ENCODE data around the gene USP33. TPM values are rescaled to one million over a fixed set of nuclear protein-coding genes. Genes with fewer than 3 reads are reported as not detected.
"Not testable (repeated sequence)": the region's sequence is repeated elsewhere in the genome, so short reads cannot be mapped to it uniquely, and the experiment has no call there.

Gene USP33
- total RNA-seq, 1 experiment from 2014 or later = 103 TPM

DNA sequence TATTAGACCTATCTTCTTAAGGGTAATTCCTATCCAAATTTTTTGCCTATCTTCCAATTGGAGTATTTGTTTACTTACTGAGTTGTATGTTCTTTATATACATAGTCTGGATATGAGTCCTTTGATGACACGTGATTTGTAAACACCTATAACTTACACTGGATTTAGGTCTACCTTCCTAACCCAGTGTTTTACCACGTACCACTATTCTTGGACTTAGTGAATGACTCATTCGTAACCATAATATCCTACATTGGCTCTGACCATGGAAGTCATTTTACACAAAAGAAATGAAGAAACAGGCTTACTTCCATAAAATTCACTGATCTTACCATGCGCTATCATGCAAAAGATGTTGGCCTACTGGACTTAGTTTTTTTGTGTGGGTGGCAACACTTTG, 53.3 kb downstream of the USP33 start:
- no peak overlapping the region for H3K4me3 ChIP-seq (ENCODE audit: low read depth, low read length, poor library complexity, severe bottlenecking)
- no TSS peak for BruUV-seq (replicated peaks)
- H3K36me3 ChIP-seq (ENCODE audit: insufficient read depth, low read length, poor library complexity, severe bottlenecking) = peaks cover 40% of the 10 kb centered on the region
- H3K27me3 ChIP-seq (replicated peaks; ENCODE audit: insufficient read depth, low read depth, low read length, poor library complexity) = no peaks in the 10 kb centered on the region
- ChIA-PET CTCF (no interaction called here), POLR2A (ENCODE audit: low non-redundant PET) (no interaction called here)
- no peaks in the 10 kb centered on the region for H3K9me3 ChIP-seq (ENCODE audit: low read depth, low read length, poor library complexity, severe bottlenecking)
- no peaks in the 10 kb centered on the region for H3K4me1 ChIP-seq (ENCODE audit: insufficient read depth, low read length, poor library complexity, severe bottlenecking)
- intact Hi-C loops (cut with micrococcal nuclease; ENCODE audit: unreplicated experiment) = no loop called here
- no peak for DNase-seq (ENCODE audit: low spot score)
- no peak overlapping the region for H3K27ac ChIP-seq (ENCODE audit: low read depth, low read length, poor library complexity, severe bottlenecking)
- TF ChIP-seq CTCF (conservative IDR thresholded peaks at IDR 0.05; ENCODE audit: low read depth, low read length) (no peak), EZH2 (IDR thresholded peaks at IDR 0.05; ENCODE audit: borderline replicate concordance, low read depth, low read length, poor library complexity, severe bottlenecking) (no peak)

GRCh38 chr1:77704736-77705135, 54.9 kb downstream of the USP33 start:
- TF ChIP-seq EZH2 (IDR thresholded peaks at IDR 0.05; ENCODE audit: borderline replicate concordance, low read depth, low read length, poor library complexity, severe bottlenecking) (no peak), CTCF (conservative IDR thresholded peaks at IDR 0.05; ENCODE audit: low read depth, low read length) (no peak)
- no peak overlapping the region for H3K27ac ChIP-seq (ENCODE audit: low read depth, low read length, poor library complexity, severe bottlenecking)
- H3K4me3 ChIP-seq (ENCODE audit: low read depth, low read length, poor library complexity, severe bottlenecking) = no peak overlapping the region
- ChIA-PET CTCF (no interaction called here), POLR2A (ENCODE audit: low non-redundant PET) (no interaction called here)
- H3K27me3 ChIP-seq (replicated peaks; ENCODE audit: insufficient read depth, low read depth, low read length, poor library complexity) = no peaks in the 10 kb centered on the region
- H3K9me3 ChIP-seq (ENCODE audit: low read depth, low read length, poor library complexity, severe bottlenecking) = no peaks in the 10 kb centered on the region
- BruUV-seq (replicated peaks) = no TSS peak
- intact Hi-C loops (cut with micrococcal nuclease; ENCODE audit: unreplicated experiment) = no loop called here
- peak; percentile 28 for DNase-seq (ENCODE audit: low spot score)
- H3K4me1 ChIP-seq (ENCODE audit: insufficient read depth, low read length, poor library complexity, severe bottlenecking) = no peaks in the 10 kb centered on the region
- peaks cover 25% of the 10 kb centered on the region for H3K36me3 ChIP-seq (ENCODE audit: insufficient read depth, low read length, poor library complexity, severe bottlenecking)

DNA sequence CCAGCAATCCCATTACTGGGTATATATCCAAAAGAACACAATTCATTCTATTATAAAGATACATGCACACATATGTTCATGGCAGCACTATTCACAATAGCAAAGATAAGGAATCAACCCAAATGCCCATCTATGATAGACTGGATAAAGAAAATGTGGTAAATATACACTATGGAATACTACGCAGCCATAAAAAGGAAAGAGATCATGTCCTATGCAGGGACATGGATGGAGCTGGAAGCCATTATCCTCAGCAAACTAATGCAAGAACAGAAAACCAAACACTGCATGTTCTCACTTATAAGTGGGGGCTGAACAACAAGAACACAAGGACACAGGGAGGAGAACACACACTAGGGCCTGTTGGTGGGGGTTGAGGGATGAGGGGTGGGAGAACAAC, 60.0 kb downstream of the USP33 start:
- DNase-seq (ENCODE audit: low spot score); H3K27me3 ChIP-seq (replicated peaks; ENCODE audit: insufficient read depth, low read depth, low read length, poor library complexity); H3K4me1 ChIP-seq (ENCODE audit: insufficient read depth, low read length, poor library complexity, severe bottlenecking); H3K4me3 ChIP-seq (ENCODE audit: low read depth, low read length, poor library complexity, severe bottlenecking); H3K27ac ChIP-seq (ENCODE audit: low read depth, low read length, poor library complexity, severe bottlenecking); CTCF ChIA-PET; POLR2A ChIA-PET (ENCODE audit: low non-redundant PET); BruUV-seq (replicated peaks); intact Hi-C loops (cut with micrococcal nuclease; ENCODE audit: unreplicated experiment); H3K9me3 ChIP-seq (ENCODE audit: low read depth, low read length, poor library complexity, severe bottlenecking): not testable (repeated sequence)
- peaks cover 19% of the 10 kb centered on the region for H3K36me3 ChIP-seq (ENCODE audit: insufficient read depth, low read length, poor library complexity, severe bottlenecking)

- BruUV-seq (replicated peaks) = no TSS peak
- Histone ChIP-seq H3K36me3 (ENCODE audit: insufficient read depth, low read length, poor library complexity, severe bottlenecking) (peaks cover 21% of the 10 kb centered on the region), H3K4me1 (ENCODE audit: insufficient read depth, low read length, poor library complexity, severe bottlenecking) (no peaks in the 10 kb centered on the region), H3K9me3 (ENCODE audit: low read depth, low read length, poor library complexity, severe bottlenecking) (no peaks in the 10 kb centered on the region), H3K27me3 (replicated peaks; ENCODE audit: insufficient read depth, low read depth, low read length, poor library complexity) (no peaks in the 10 kb centered on the region), H3K4me3 (ENCODE audit: low read depth, low read length, poor library complexity, severe bottlenecking) (no peak overlapping the region), H3K27ac (ENCODE audit: low read depth, low read length, poor library complexity, severe bottlenecking) (no peak overlapping the region)
- CTCF ChIA-PET = no interaction called here
- no peak for DNase-seq (ENCODE audit: low spot score)
- intact Hi-C loops (cut with micrococcal nuclease; ENCODE audit: unreplicated experiment) = no loop called here
- POLR2A ChIA-PET (ENCODE audit: low non-redundant PET) = no interaction called here
- TF ChIP-seq EZH2 (IDR thresholded peaks at IDR 0.05; ENCODE audit: borderline replicate concordance, low read depth, low read length, poor library complexity, severe bottlenecking) = no peak
- no peak for TF ChIP-seq CTCF (conservative IDR thresholded peaks at IDR 0.05; ENCODE audit: low read depth, low read length)
These were observed 62.2 kb downstream of the USP33 start for GRCh38 chr1:77697441-77697840.

All from A673 (cell line).